Naive thymus-derived CD4-positive, alpha-beta T cell (primary cell): ENCODE data around the gene ATG5. TPM values are rescaled to one million over a fixed set of nuclear protein-coding genes. Genes with fewer than 3 reads are reported as not detected.
"Not testable (repeated sequence)": the region's sequence is repeated elsewhere in the genome, so short reads cannot be mapped to it uniquely, and the experiment has no call there.

Source experiments
- ATAC-seq: fragments of 150-1000 bp; cut with Tn5 transposase; 2 replicates; pipeline ENCODE4 v1.10.0; 2021; ENCODE audit warnings: mild to moderate bottlenecking, moderate library complexity
- CTCF ChIA-PET: fragments of 350-600 bp; sonication (Branson Sonifier 250); formaldehyde crosslinking; loops from one replicate; lab custom pipeline; 2021; ENCODE audit warnings: antibody characterized with exemption; lab: Charles Lee
- POLR2A ChIA-PET: fragments of 350-600 bp; sonication (Branson Sonifier 250); formaldehyde crosslinking; loops from one replicate; lab custom pipeline; 2021; ENCODE audit warnings: antibody characterized with exemption, inconsistent platforms; lab: Charles Lee
- DNase-seq, 9 donors: peaks; one replicate each; pipeline versions ENCODE4 v3.0.0 to v3.0.0-alpha.2; 2020 to 2022; ENCODE audit warnings: mixed read lengths in 1 of 9
- H3K27ac ChIP-seq: one replicate; pipeline ENCODE4 v1.7.0; 2013; ENCODE audit warnings: mild to moderate bottlenecking, low read depth, low read length, moderate library complexity
- H3K27me3 ChIP-seq, 2 donors: one replicate each; pipeline ENCODE4 v1.7.0; 2013; ENCODE audit warnings: low read length in 2 of 2, mild to moderate bottlenecking in 2 of 2, moderate library complexity in 2 of 2; ENCODE audit not compliant: control insufficient read depth in 2 of 2, insufficient read depth in 2 of 2
- H3K36me3 ChIP-seq, 3 experiments: 1 replicate in 2 of 3; 2 replicates in 1 of 3; pipeline ENCODE4 v1.7.0; 2013; ENCODE audit warnings: low read length in 3 of 3, mild to moderate bottlenecking in 3 of 3, moderate library complexity in 1 of 3; ENCODE audit not compliant: insufficient read depth in 3 of 3, control insufficient read depth in 2 of 3
- H3K4me1 ChIP-seq, 2 donors: one replicate each; pipeline ENCODE4 v1.7.0; 2013; ENCODE audit warnings: low read length in 2 of 2, mild to moderate bottlenecking in 2 of 2, moderate library complexity in 1 of 2; ENCODE audit not compliant: control insufficient read depth in 2 of 2, insufficient read depth in 2 of 2
- H3K4me3 ChIP-seq: 2 replicates; pipeline ENCODE4 v1.7.0; 2013; ENCODE audit warnings: mild to moderate bottlenecking, low read length
- H3K9me3 ChIP-seq, 3 experiments: 1 replicate in 2 of 3; 2 replicates in 1 of 3; pipeline ENCODE4 v1.7.0; 2013; ENCODE audit warnings: low read length in 3 of 3; ENCODE audit not compliant: control insufficient read depth in 2 of 3
- H3K27ac Mint-ChIP-seq, 9 donors: one replicate each; pipeline ENCODE4 v1.8.0; 2020 to 2022; ENCODE audit warnings: mixed read lengths in 9 of 9, mild to moderate bottlenecking in 8 of 9, moderate library complexity in 5 of 9, inconsistent platforms in 2 of 9
- H3K27me3 Mint-ChIP-seq, 5 donors: one replicate each; pipeline ENCODE4 v1.8.0; 2021 to 2022; ENCODE audit warnings: mixed read lengths in 5 of 5, mild to moderate bottlenecking in 1 of 5
- H3K36me3 Mint-ChIP-seq, 5 donors: one replicate each; pipeline ENCODE4 v1.8.0; 2020 to 2022; ENCODE audit warnings: mixed read lengths in 5 of 5, mild to moderate bottlenecking in 3 of 5, inconsistent platforms in 1 of 5
- H3K4me1 Mint-ChIP-seq, 7 donors: one replicate each; pipeline ENCODE4 v1.8.0; 2020 to 2022; ENCODE audit warnings: mixed read lengths in 7 of 7, mild to moderate bottlenecking in 3 of 7, inconsistent platforms in 1 of 7
- H3K4me3 Mint-ChIP-seq, 10 donors: one replicate each; pipeline ENCODE4 v1.8.0; 2020 to 2022; ENCODE audit warnings: mild to moderate bottlenecking in 10 of 10, mixed read lengths in 10 of 10, moderate library complexity in 6 of 10, inconsistent platforms in 2 of 10
- H3K9me3 Mint-ChIP-seq, 11 donors: one replicate each; pipeline ENCODE4 v1.8.0; 2020 to 2022; ENCODE audit warnings: mixed read lengths in 11 of 11, mild to moderate bottlenecking in 4 of 11, inconsistent platforms in 1 of 11, moderate library complexity in 1 of 11
- intact Hi-C, 2 donors: fragments of 100-400 bp; cut with micrococcal nuclease; formaldehyde crosslinking; loops; one replicate each; pipeline ENCODE4 v1.15.1; 2023
- polyA plus RNA-seq, 2 donors: library from polyadenylated mRNA; unstranded; fragments of 300-500 nt; fragmentation: Illumina TruSeq; gene quantifications; one replicate each; pipeline ENCODE4 v1.2.3, GENCODE V29; 2021
- total RNA-seq, 6 experiments: library from RNA in 5 of 6; stranded (reverse) in 5 of 6; gene quantifications; 1 replicate in 5 of 6; 2 replicates in 1 of 6; pipeline ENCODE4 v1.2.3 and lab custom pipeline; 2021 to 2026

Gene ATG5
- total and polyA plus RNA-seq, 7 experiments from 2014 or later = 24.0 to 32.9 (median 28.8) TPM

- H3K27ac Mint-ChIP-seq = peak overlapping the region in 1 of 9 donors; percentile 11
- CTCF ChIA-PET = interaction anchor here (0.6 kb wide), 1 partner anchor 23 kb away, joined by 3 read pairs; no protein-coding TSS in a partner anchor
- H3K27me3 ChIP-seq = no peaks in the 10 kb centered on the region
Observed at GRCh38 chr6:106273087-106273486, 52.5 kb downstream of the ATG5 start.

GRCh38 chr6:106272287-106272686 is 53.3 kb downstream of the ATG5 start:
- Histone ChIP-seq H3K4me1 (peaks cover 0 to 5% of the 10 kb centered on the region in 2 donors), H3K4me3 (no peak overlapping the region), H3K9me3 (no peaks in the 10 kb centered on the region), H3K27ac (no peak overlapping the region), H3K36me3 (no peaks in the 10 kb centered on the region), H3K27me3 (no peaks in the 10 kb centered on the region)
- intact Hi-C loops = no loop called here
- H3K27ac Mint-ChIP-seq = no peak overlapping the region
- DNase-seq (no peak), ATAC-seq (no peak)
- POLR2A ChIA-PET = no interaction called here
- no peak overlapping the region for H3K4me3 Mint-ChIP-seq
- H3K36me3 Mint-ChIP-seq = peaks cover 3 to 30% (median 22%) of the 10 kb centered on the region in 5 donors
- CTCF ChIA-PET = no interaction called here
- peaks cover 5 to 34% (median 18%) of the 10 kb centered on the region in 7 donors for H3K4me1 Mint-ChIP-seq
- peaks cover 0 to 16% (median 4%) of the 10 kb centered on the region in 11 donors for H3K9me3 Mint-ChIP-seq
- H3K27me3 Mint-ChIP-seq = no peaks in the 10 kb centered on the region

More at GRCh38 chr6:106273087-106273486, 52.5 kb downstream of the ATG5 start:
- no peaks in the 10 kb centered on the region for H3K27me3 Mint-ChIP-seq
- no peaks in the 10 kb centered on the region for H3K9me3 ChIP-seq
- peaks cover 0 to 9% (median 2%) of the 10 kb centered on the region in 11 donors for H3K9me3 Mint-ChIP-seq
- intact Hi-C loops = no loop called here
- POLR2A ChIA-PET = interaction anchor here (1.1 kb wide), 1 partner anchor 13 kb away, joined by 3 read pairs; no protein-coding TSS in a partner anchor
- H3K27ac ChIP-seq = no peak overlapping the region
- peaks cover 3 to 26% (median 15%) of the 10 kb centered on the region in 5 donors for H3K36me3 Mint-ChIP-seq
- DNase-seq = no peak
- ATAC-seq = no peak
- H3K4me3 Mint-ChIP-seq = peak overlapping the region in 2 of 10 donors; percentile 37
- H3K36me3 ChIP-seq = no peaks in the 10 kb centered on the region
- no peak overlapping the region for H3K4me3 ChIP-seq
- H3K4me1 Mint-ChIP-seq = peaks cover 2 to 26% (median 13%) of the 10 kb centered on the region in 7 donors
- peaks cover 0 to 5% of the 10 kb centered on the region in 2 donors for H3K4me1 ChIP-seq

GRCh38 chr6:106270414-106270813 is 55.1 kb downstream of the ATG5 start:
- CTCF ChIA-PET = interaction anchor here (0.9 kb wide), 1 partner anchor 46 kb away, joined by 3 read pairs; no protein-coding TSS in a partner anchor
- peaks cover 0 to 35% (median 15%) of the 10 kb centered on the region in 11 donors for H3K9me3 Mint-ChIP-seq
- Histone ChIP-seq H3K9me3 (no peaks in the 10 kb centered on the region), H3K27ac (no peak overlapping the region), H3K4me1 (peaks cover 0 to 5% of the 10 kb centered on the region in 2 donors), H3K36me3 (no peaks in the 10 kb centered on the region), H3K4me3 (no peak overlapping the region), H3K27me3 (no peaks in the 10 kb centered on the region)
- ATAC-seq = no peak
- no peak for DNase-seq
- peaks cover 3 to 37% (median 16%) of the 10 kb centered on the region in 7 donors for H3K4me1 Mint-ChIP-seq
- intact Hi-C loops = no loop called here
- POLR2A ChIA-PET = no interaction called here
- H3K27me3 Mint-ChIP-seq = no peaks in the 10 kb centered on the region
- peaks cover 3 to 42% (median 32%) of the 10 kb centered on the region in 5 donors for H3K36me3 Mint-ChIP-seq
- H3K27ac Mint-ChIP-seq = no peak overlapping the region
- no peak overlapping the region for H3K4me3 Mint-ChIP-seq

- H3K27ac Mint-ChIP-seq, H3K4me3 Mint-ChIP-seq, H3K27ac ChIP-seq, H3K27me3 Mint-ChIP-seq, H3K4me1 ChIP-seq, POLR2A ChIA-PET, H3K36me3 ChIP-seq, H3K4me3 ChIP-seq, H3K9me3 ChIP-seq, H3K27me3 ChIP-seq, ATAC-seq, DNase-seq, intact Hi-C loops: not testable (repeated sequence)
- CTCF ChIA-PET = interaction anchor here (0.9 kb wide), 1 partner anchor 45 kb away, joined by 3 read pairs; no protein-coding TSS in a partner anchor
- Mint-ChIP-seq H3K9me3 (peaks cover 0 to 45% (median 21%) of the 10 kb centered on the region in 11 donors), H3K36me3 (peaks cover 11 to 51% (median 42%) of the 10 kb centered on the region in 5 donors), H3K4me1 (peaks cover 5 to 37% (median 17%) of the 10 kb centered on the region in 7 donors)
Observed at GRCh38 chr6:106269268-106269919, 56.2 kb downstream of the ATG5 start.

- H3K27me3 ChIP-seq, H3K27me3 Mint-ChIP-seq, DNase-seq, H3K4me3 Mint-ChIP-seq, CTCF ChIA-PET, H3K36me3 ChIP-seq, H3K27ac ChIP-seq, ATAC-seq, H3K27ac Mint-ChIP-seq, H3K9me3 ChIP-seq, H3K4me1 ChIP-seq, intact Hi-C loops, POLR2A ChIA-PET, H3K4me3 ChIP-seq: not testable (repeated sequence)
- Mint-ChIP-seq H3K4me1 (peaks cover 5 to 43% (median 21%) of the 10 kb centered on the region in 7 donors), H3K9me3 (peaks cover 0 to 50% (median 21%) of the 10 kb centered on the region in 11 donors), H3K36me3 (peaks cover 11 to 58% (median 49%) of the 10 kb centered on the region in 5 donors)
Observed at GRCh38 chr6:106268500-106268899, 57.1 kb downstream of the ATG5 start.

- H3K27me3 Mint-ChIP-seq, intact Hi-C loops, POLR2A ChIA-PET, H3K4me3 ChIP-seq, ATAC-seq, H3K9me3 ChIP-seq, H3K4me1 ChIP-seq, H3K27ac ChIP-seq, H3K27me3 ChIP-seq, H3K27ac Mint-ChIP-seq, DNase-seq, CTCF ChIA-PET, H3K4me3 Mint-ChIP-seq: not testable (repeated sequence)
- H3K4me1 Mint-ChIP-seq = peaks cover 5 to 51% (median 23%) of the 10 kb centered on the region in 7 donors
- H3K9me3 Mint-ChIP-seq = peaks cover 0 to 50% (median 19%) of the 10 kb centered on the region in 11 donors
- H3K36me3 ChIP-seq = peaks cover 0 to 13% (median 0%) of the 10 kb centered on the region in 3 experiments
- peaks cover 11 to 90% (median 61%) of the 10 kb centered on the region in 5 donors for H3K36me3 Mint-ChIP-seq
Observed at GRCh38 chr6:106264433-106264832, 61.1 kb downstream of the ATG5 start.
